Ishikawa (cell line): Measurements from ENCODE around the gene ATP5PD.

ENCODE experiments used
- CEBPB ChIP-seq: IDR thresholded peaks from 2 replicates; pipeline ENCODE4 v1.6.1; 2012
- CREB1 ChIP-seq: IDR thresholded peaks from 2 replicates; pipeline ENCODE4 v1.6.1; 2012; ENCODE audit warnings: low read depth
- EGR1 ChIP-seq: IDR thresholded peaks from 2 replicates; pipeline ENCODE4 v1.6.1; 2012
- EP300 ChIP-seq: IDR thresholded peaks from 2 replicates; pipeline ENCODE4 v1.6.1; 2012; ENCODE audit warnings: borderline replicate concordance
- FOXM1 ChIP-seq: IDR thresholded peaks from 2 replicates; pipeline ENCODE4 v1.6.1; 2012; ENCODE audit warnings: low read depth, borderline replicate concordance
- MAX ChIP-seq: IDR thresholded peaks from 2 replicates; pipeline ENCODE4 v1.6.1; 2012
- NFIC ChIP-seq: IDR thresholded peaks from 2 replicates; pipeline ENCODE4 v1.6.1; 2012
- RAD21 ChIP-seq: IDR thresholded peaks from 2 replicates; pipeline ENCODE4 v1.6.1; 2012; ENCODE audit warnings: low read depth
- REST ChIP-seq: IDR thresholded peaks from 2 replicates; pipeline ENCODE4 v1.6.1; 2012; ENCODE audit warnings: low read depth, mild to moderate bottlenecking
- TAF1 ChIP-seq: IDR thresholded peaks from 2 replicates; pipeline ENCODE4 v1.6.1; 2012; ENCODE audit warnings: low read depth, mild to moderate bottlenecking
- TCF12 ChIP-seq: IDR thresholded peaks from 2 replicates; pipeline ENCODE4 v1.6.1; 2012; ENCODE audit warnings: low read depth
- TEAD4 ChIP-seq: IDR thresholded peaks from 2 replicates; pipeline ENCODE4 v1.6.1; 2012
- USF1 ChIP-seq: IDR thresholded peaks from 2 replicates; pipeline ENCODE4 v1.6.1; 2012
- YY1 ChIP-seq: IDR thresholded peaks from 2 replicates; pipeline ENCODE4 v1.6.1; 2012; ENCODE audit warnings: low read depth
- ZBTB7A ChIP-seq: IDR thresholded peaks from 2 replicates; pipeline ENCODE4 v1.6.1; 2012; ENCODE audit warnings: low read depth

ATP5PD gene

GRCh38 chr17:75031972-75032719, 14.6 kb downstream of the ATP5PD start:
- 0 out of 2 replicates have a peak, but pooled peaks have one; percentile 16 for TF ChIP-seq NFIC
- TF ChIP-seq CREB1: 0 out of 2 replicates have a peak, but pooled peaks have one; percentile 60
- TF ChIP-seq TCF12: no peak
- peak; percentile 27; the same call in 1 of the 2 replicates for TF ChIP-seq USF1

- TF ChIP-seq USF1 (peak; percentile 8; the same call in 1 of the 2 replicates), RAD21 (no peak)
Measured at GRCh38 chr17:75030161-75030560, 16.6 kb downstream of the ATP5PD start.

DNA sequence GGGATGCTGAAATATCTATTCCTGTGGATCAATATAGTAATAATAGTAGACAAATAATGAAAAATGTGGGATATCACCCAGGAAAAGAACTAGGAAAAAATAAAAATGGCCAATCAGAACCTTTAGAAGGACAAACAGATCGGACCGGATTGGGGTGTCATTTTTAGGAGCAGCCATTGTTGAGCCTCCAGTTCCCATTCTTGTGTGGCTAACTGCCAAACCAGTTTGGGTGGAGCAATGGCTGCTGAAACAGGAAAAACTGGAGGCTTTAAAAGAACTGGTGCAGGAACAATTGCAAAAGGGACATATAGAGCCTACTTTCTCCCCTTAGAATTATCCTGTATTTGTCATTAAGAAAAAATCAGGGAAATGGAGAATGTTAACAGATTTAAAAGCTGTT, 20.1 kb downstream of the ATP5PD start:
- peak; percentile 62; the same call in 1 of the 2 replicates for TF ChIP-seq NFIC
- TF ChIP-seq YY1: peak; percentile 78

- TF ChIP-seq CEBPB (no peak), CREB1 (no peak), TAF1 (no peak), NFIC (no peak), FOXM1 (no peak), REST (no peak), ZBTB7A (no peak), TCF12 (no peak)
Measured at GRCh38 chr17:75024686-75025397, 21.9 kb downstream of the ATP5PD start.

DNA sequence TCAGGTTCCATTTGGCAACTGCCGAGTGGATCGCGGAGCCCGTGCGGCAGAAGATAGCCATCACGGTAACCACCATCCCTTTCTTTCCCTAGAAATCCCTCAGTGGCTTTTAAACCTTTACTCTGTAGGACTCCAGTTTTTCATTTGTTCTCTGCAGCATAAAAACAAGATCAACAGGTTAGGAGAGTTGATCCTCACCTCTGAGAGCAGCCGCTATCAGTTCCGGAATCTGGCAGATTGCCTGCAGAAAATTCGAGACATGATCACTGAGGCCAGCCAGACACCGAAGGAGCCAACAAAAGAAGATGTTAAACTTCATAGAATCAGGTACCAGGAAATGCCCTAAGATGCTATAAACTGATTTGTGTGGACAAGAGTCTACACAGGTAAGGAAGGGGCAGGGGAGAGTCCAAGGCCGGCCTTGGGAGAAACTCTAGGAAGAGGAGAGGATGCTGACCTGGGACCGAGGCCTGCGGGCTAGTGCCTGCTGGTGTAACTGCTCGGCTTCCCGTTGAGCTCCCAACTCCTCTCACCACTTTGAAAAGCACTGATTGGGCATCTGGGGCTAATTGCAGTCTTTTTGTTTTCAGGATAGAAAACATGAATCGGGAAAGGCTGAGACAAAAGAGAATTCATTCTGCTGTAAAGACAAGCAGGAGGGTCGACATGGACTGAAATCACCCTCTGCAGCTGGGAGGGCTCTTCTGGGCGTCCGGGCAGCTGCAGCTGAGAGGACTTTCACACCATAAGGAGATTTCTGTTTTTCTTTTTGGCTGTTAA, 26.2 kb downstream of the ATP5PD start:
- no peak for TF ChIP-seq EP300
- TF ChIP-seq MAX: no peak
- no peak for TF ChIP-seq CREB1
- TF ChIP-seq ZBTB7A: no peak
- no peak for TF ChIP-seq TEAD4
- TF ChIP-seq REST: no peak

GRCh38 chr17:75019710-75020109, 27.1 kb downstream of the ATP5PD start:
- TF ChIP-seq USF1 (no peak), CREB1 (no peak)

GRCh38 chr17:75019146-75019545, 27.6 kb downstream of the ATP5PD start:
- TF ChIP-seq MAX (no peak), TEAD4 (no peak), EGR1 (no peak), EP300 (no peak), FOXM1 (no peak), CEBPB (no peak), CREB1 (no peak), YY1 (no peak), NFIC (no peak), TAF1 (no peak), ZBTB7A (no peak), RAD21 (no peak), USF1 (no peak), REST (no peak), TCF12 (no peak)
